GM12878 (cell line): ENCODE data around the gene PIGQ.

ENCODE experiments used
- CTCF ChIP-seq, 3 experiments: IDR thresholded peaks in 2 of 3; conservative IDR thresholded peaks in 1 of 3; 2 replicates each; pipeline ENCODE4 v1.5.1; 2011; ENCODE audit warnings: low read depth in 3 of 3, low read length in 3 of 3, mild to moderate bottlenecking in 3 of 3, control low read depth in 2 of 3, moderate library complexity in 2 of 3, inconsistent platforms in 1 of 3, mixed read lengths in 1 of 3; ENCODE audit not compliant: control insufficient read depth in 2 of 3, insufficient read depth in 1 of 3; ENCODE audit errors: extremely low read depth in 1 of 3
- HDAC2 ChIP-seq: fragments of 200-600 bp; sonication (generic); IDR thresholded peaks from 2 replicates; pipeline ENCODE4 v1.6.1; 2017
- ZNF274 ChIP-seq: IDR thresholded peaks from one replicate; pipeline ENCODE4 v1.8.0; 2011; ENCODE audit not compliant: insufficient read length, insufficient read depth
- ZSCAN29 ChIP-seq: fragments of 450-650 bp; IDR thresholded peaks from 2 replicates; pipeline ENCODE4 v1.6.1; 2017; ENCODE audit warnings: mild to moderate bottlenecking, moderate library complexity

- TF ChIP-seq CTCF (IDR thresholded peaks at IDR 0.05 in 2 of 3, conservative IDR thresholded peaks at IDR 0.05 in 1 of 3; ENCODE audit: control insufficient read depth in 2 of 3, extremely low read depth in 1 of 3, insufficient read depth in 1 of 3, low read depth in 3 of 3, low read length in 3 of 3) = no peak
- no peak for TF ChIP-seq ZNF274
- no peak for TF ChIP-seq ZSCAN29
- TF ChIP-seq HDAC2 = no peak
These were observed 19.3 kb downstream of the PIGQ start for GRCh38 chr16:588889-589657.
